CD4-positive, alpha-beta memory T cell (primary cell): Measurements from ENCODE around the gene B4GALNT4. TPM values are rescaled to one million over a fixed set of nuclear protein-coding genes. Genes with fewer than 3 reads are reported as not detected.
A peak's percentile ranks its signal among the peaks of the same experiment; 100 is the strongest.
"Not testable (repeated sequence)": the region's sequence is repeated elsewhere in the genome, so short reads cannot be mapped to it uniquely, and the experiment has no call there.

Source experiments
- CTCF ChIA-PET: fragments of 350-600 bp; sonication (Branson Sonifier 250); formaldehyde crosslinking; loops from one replicate; lab custom pipeline; 2021; ENCODE audit warnings: inconsistent platforms; ENCODE audit not compliant: partially characterized antibody; lab: Charles Lee
- POLR2A ChIA-PET: fragments of 350-600 bp; sonication (Branson Sonifier 250); formaldehyde crosslinking; loops from one replicate; lab custom pipeline; 2021; ENCODE audit not compliant: partially characterized antibody; lab: Charles Lee
- DNase-seq, 5 donors: peaks; one replicate each; pipeline versions ENCODE4 v3.0.0 to v3.0.0-alpha.2; 2020 to 2022; ENCODE audit warnings: mixed read lengths in 1 of 5
- H3K27ac ChIP-seq: one replicate; pipeline ENCODE4 v1.7.0; 2013; ENCODE audit warnings: low read depth, low read length
- H3K27me3 ChIP-seq: 2 replicates; pipeline ENCODE4 v1.7.0; 2013; ENCODE audit warnings: mild to moderate bottlenecking, low read length, moderate library complexity; ENCODE audit not compliant: insufficient read depth
- H3K36me3 ChIP-seq: 2 replicates; pipeline ENCODE4 v1.7.0; 2013; ENCODE audit warnings: mild to moderate bottlenecking, low read length, moderate library complexity; ENCODE audit not compliant: insufficient read depth
- H3K4me1 ChIP-seq: 2 replicates; pipeline ENCODE4 v1.7.0; 2013; ENCODE audit warnings: mild to moderate bottlenecking, low read length, moderate library complexity; ENCODE audit not compliant: insufficient read depth
- H3K4me3 ChIP-seq, 2 donors: one replicate each; pipeline ENCODE4 v1.7.0; 2013; ENCODE audit warnings: low read length in 2 of 2, mild to moderate bottlenecking in 1 of 2
- H3K9me3 ChIP-seq, 2 donors: one replicate each; pipeline ENCODE4 v1.7.0; 2013; ENCODE audit warnings: low read length in 2 of 2, control low read depth in 1 of 2; ENCODE audit not compliant: control insufficient read depth in 1 of 2
- H3K27ac Mint-ChIP-seq, 7 donors: one replicate each; pipeline ENCODE4 v1.8.0; 2020 to 2021; ENCODE audit warnings: mixed read lengths in 7 of 7, mild to moderate bottlenecking in 6 of 7, inconsistent platforms in 3 of 7, moderate library complexity in 3 of 7
- H3K27me3 Mint-ChIP-seq, 2 donors: one replicate each; pipeline ENCODE4 v1.8.0; 2020 to 2021; ENCODE audit warnings: mixed read lengths in 2 of 2
- H3K36me3 Mint-ChIP-seq, 2 donors: one replicate each; pipeline ENCODE4 v1.8.0; 2020 to 2021; ENCODE audit warnings: mixed read lengths in 2 of 2, inconsistent platforms in 1 of 2, mild to moderate bottlenecking in 1 of 2
- H3K4me1 Mint-ChIP-seq, 4 donors: one replicate each; pipeline ENCODE4 v1.8.0; 2020 to 2021; ENCODE audit warnings: mixed read lengths in 4 of 4, mild to moderate bottlenecking in 1 of 4
- H3K4me3 Mint-ChIP-seq, 8 donors: one replicate each; pipeline ENCODE4 v1.8.0; 2020 to 2021; ENCODE audit warnings: mixed read lengths in 8 of 8, mild to moderate bottlenecking in 7 of 8, moderate library complexity in 6 of 8, inconsistent platforms in 3 of 8
- H3K9me3 Mint-ChIP-seq, 8 donors: one replicate each; pipeline ENCODE4 v1.8.0; 2020 to 2021; ENCODE audit warnings: mixed read lengths in 8 of 8, mild to moderate bottlenecking in 5 of 8, inconsistent platforms in 3 of 8, moderate library complexity in 1 of 8
- intact Hi-C: fragments of 100-400 bp; cut with micrococcal nuclease; formaldehyde crosslinking; loops from one replicate; pipeline ENCODE4 v1.15.1; 2023
- polyA plus RNA-seq, 2 donors: library from polyadenylated mRNA; unstranded; fragments of 300-500 nt; fragmentation: Illumina TruSeq; gene quantifications; one replicate each; pipeline ENCODE4 v1.2.3, GENCODE V29; 2021
- total RNA-seq, 2 experiments: library from RNA; stranded (reverse); gene quantifications; one replicate each; pipeline ENCODE4 v1.2.3, GENCODE V29; 2021

The B4GALNT4 gene
- total RNA-seq (1 to 10 TPM; 2.2 to 2.4 TPM), polyA plus RNA-seq (not detected)

GRCh38 chr11:369336-370018, at the start of gene B4GALNT4:
TSS of gene B4GALNT4 (plus strand) at chr11:369499. CDS start at chr11:369804, 305 bp downstream.
- no peak within 1 kb of the TSS for H3K27ac ChIP-seq
- peaks cover 22% of the 10 kb centered on the region for H3K27me3 ChIP-seq
- H3K27ac Mint-ChIP-seq = peak within 1 kb of the TSS in 5 of 7 donors; percentile 61 to 91 (median 67)
- peaks cover 7 to 22% (median 13%) of the 10 kb centered on the region in 4 donors for H3K4me1 Mint-ChIP-seq
- peaks cover 15% of the 10 kb centered on the region for H3K4me1 ChIP-seq
- intact Hi-C loops = no loop called here
- no peak within 1 kb of the TSS for H3K4me3 ChIP-seq
- H3K36me3 Mint-ChIP-seq = peaks cover 0 to 5% of the 10 kb centered on the region in 2 donors
- CTCF ChIA-PET = no interaction called here
- H3K27me3 Mint-ChIP-seq = peaks cover 18 to 27% of the 10 kb centered on the region in 2 donors
- peaks cover 0 to 3% (median 0%) of the 10 kb centered on the region in 8 donors for H3K9me3 Mint-ChIP-seq
- H3K9me3 ChIP-seq = no peaks in the 10 kb centered on the region
- peak in 3 of 5 donors; percentile 21 to 55 (median 33) for DNase-seq
- POLR2A ChIA-PET = interaction anchor here (1.0 kb wide), 2 partner anchors 137 to 162 kb away, joined by 3 read pairs; partner anchors contain the start of genes BET1L and RIC8A
- H3K36me3 ChIP-seq = no peaks in the 10 kb centered on the region
- H3K4me3 Mint-ChIP-seq = peak within 1 kb of the TSS; percentile 75 to 86 (median 81)

GRCh38 chr11:319888-320273, 49.4 kb upstream of the B4GALNT4 start:
- H3K36me3 ChIP-seq, H3K27me3 Mint-ChIP-seq, H3K27me3 ChIP-seq, H3K9me3 ChIP-seq, H3K4me3 ChIP-seq, CTCF ChIA-PET, intact Hi-C loops, H3K9me3 Mint-ChIP-seq, DNase-seq: not testable (repeated sequence)
- peak overlapping the region; percentile 81 to 90 (median 86) for H3K4me3 Mint-ChIP-seq
- POLR2A ChIA-PET = interaction anchor here (1.3 kb wide), 2 partner anchors 35 to 52 kb away, joined by 5 to 6 read pairs; no protein-coding TSS in a partner anchor
- H3K4me1 Mint-ChIP-seq = peaks cover 23 to 43% (median 34%) of the 10 kb centered on the region in 4 donors
- Histone ChIP-seq H3K4me1 (peaks cover 16% of the 10 kb centered on the region), H3K27ac (peak overlapping the region; percentile 47)
- peaks cover 17 to 21% of the 10 kb centered on the region in 2 donors for H3K36me3 Mint-ChIP-seq
- peak overlapping the region; percentile 76 to 97 (median 89) for H3K27ac Mint-ChIP-seq

- H3K4me1 ChIP-seq = peaks cover 28% of the 10 kb centered on the region
- peaks cover 30 to 67% (median 47%) of the 10 kb centered on the region in 4 donors for H3K4me1 Mint-ChIP-seq
- no peak overlapping the region for H3K4me3 ChIP-seq
- peaks cover 0 to 2% of the 10 kb centered on the region in 2 donors for H3K36me3 Mint-ChIP-seq
- H3K36me3 ChIP-seq = no peaks in the 10 kb centered on the region
- H3K27ac ChIP-seq = no peak overlapping the region
- DNase-seq = no peak
- H3K9me3 Mint-ChIP-seq = peaks cover 0 to 2% (median 0%) of the 10 kb centered on the region in 8 donors
- H3K27ac Mint-ChIP-seq = peak overlapping the region in 5 of 7 donors; percentile 35 to 64 (median 53)
- H3K27me3 Mint-ChIP-seq = no peaks in the 10 kb centered on the region
- no peaks in the 10 kb centered on the region for H3K9me3 ChIP-seq
- no peaks in the 10 kb centered on the region for H3K27me3 ChIP-seq
- ChIA-PET POLR2A (interaction anchor here (0.8 to 4.5 kb wide), 3 partner anchors 8 to 31 kb away, joined by 4 to 42 read pairs (median 8); partner anchors contain the start of gene IFITM1), CTCF (interaction anchor here (1.6 kb wide), 2 partner anchors 31 kb away, joined by 5 to 6 read pairs; no protein-coding TSS in a partner anchor)
- intact Hi-C loops = no loop called here
- H3K4me3 Mint-ChIP-seq = peak overlapping the region in 1 of 8 donors; percentile 39
Observed at GRCh38 chr11:324156-324555, 45.1 kb upstream of the B4GALNT4 start.

GRCh38 chr11:324593-325517, 44.4 kb upstream of the B4GALNT4 start:
- H3K9me3 ChIP-seq, H3K36me3 ChIP-seq, H3K27me3 ChIP-seq, H3K27ac ChIP-seq, H3K4me3 ChIP-seq, H3K36me3 Mint-ChIP-seq, H3K27me3 Mint-ChIP-seq, H3K9me3 Mint-ChIP-seq, intact Hi-C loops, DNase-seq: not testable (repeated sequence)
- Mint-ChIP-seq H3K4me3 (peak overlapping the region in 6 of 8 donors; percentile 13 to 59 (median 30)), H3K27ac (peak overlapping the region; percentile 24 to 88 (median 73)), H3K4me1 (peaks cover 33 to 69% (median 49%) of the 10 kb centered on the region in 4 donors)
- H3K4me1 ChIP-seq = peaks cover 28% of the 10 kb centered on the region
- ChIA-PET CTCF (interaction anchor here (1.6 kb wide), 1 partner anchor 30 kb away, joined by 5 read pairs; no protein-coding TSS in a partner anchor), POLR2A (interaction anchor here (0.6 to 4.5 kb wide), 5 partner anchors 9 to 74 kb away, joined by 3 to 42 read pairs (median 4); partner anchors contain the start of gene IFITM1)

GRCh38 chr11:325796-326591, 43.3 kb upstream of the B4GALNT4 start:
- peaks cover 0 to 2% (median 0%) of the 10 kb centered on the region in 8 donors for H3K9me3 Mint-ChIP-seq
- no peaks in the 10 kb centered on the region for H3K27me3 Mint-ChIP-seq
- Histone ChIP-seq H3K27me3 (no peaks in the 10 kb centered on the region), H3K4me1 (peaks cover 40% of the 10 kb centered on the region), H3K27ac (peak overlapping the region; percentile 76), H3K36me3 (no peaks in the 10 kb centered on the region), H3K4me3 (no peak overlapping the region), H3K9me3 (no peaks in the 10 kb centered on the region)
- ChIA-PET CTCF (interaction anchor here (1.6 kb wide), 1 partner anchor 29 kb away, joined by 5 read pairs; no protein-coding TSS in a partner anchor), POLR2A (interaction anchor here (0.6 to 4.5 kb wide), 6 partner anchors 10 to 118 kb away, joined by 3 to 42 read pairs (median 6); partner anchors contain the start of genes BET1L, IFITM1 and RIC8A)
- intact Hi-C loops = no loop called here
- peaks cover 30 to 70% (median 51%) of the 10 kb centered on the region in 4 donors for H3K4me1 Mint-ChIP-seq
- no peak for DNase-seq
- no peaks in the 10 kb centered on the region for H3K36me3 Mint-ChIP-seq
- peak overlapping the region in 7 of 8 donors; percentile 31 to 84 (median 64) for H3K4me3 Mint-ChIP-seq
- H3K27ac Mint-ChIP-seq = peak overlapping the region; percentile 86 to 96 (median 91)

- H3K4me3 ChIP-seq = peak overlapping the region in 1 of 2 donors; percentile 37
- H3K4me3 Mint-ChIP-seq = peak overlapping the region in 7 of 8 donors; percentile 58 to 84 (median 64)
- peak overlapping the region; percentile 76 for H3K27ac ChIP-seq
- no peaks in the 10 kb centered on the region for H3K27me3 ChIP-seq
- CTCF ChIA-PET = interaction anchor here (1.5 kb wide), 1 partner anchor 15 kb away, joined by 4 read pairs; no protein-coding TSS in a partner anchor
- H3K9me3 ChIP-seq = no peaks in the 10 kb centered on the region
- POLR2A ChIA-PET = interaction anchor here (1.1 to 4.5 kb wide), 6 partner anchors 10 to 118 kb away, joined by 3 to 42 read pairs (median 6); partner anchors contain the start of genes BET1L, IFITM1, PGGHG and RIC8A
- no peaks in the 10 kb centered on the region for H3K27me3 Mint-ChIP-seq
- intact Hi-C loops = no loop called here
- H3K36me3 ChIP-seq = no peaks in the 10 kb centered on the region
- DNase-seq = no peak
- peaks cover 0 to 2% (median 0%) of the 10 kb centered on the region in 8 donors for H3K9me3 Mint-ChIP-seq
- H3K4me1 Mint-ChIP-seq = peaks cover 33 to 75% (median 56%) of the 10 kb centered on the region in 4 donors
- no peaks in the 10 kb centered on the region for H3K36me3 Mint-ChIP-seq
- peaks cover 45% of the 10 kb centered on the region for H3K4me1 ChIP-seq
- H3K27ac Mint-ChIP-seq = peak overlapping the region; percentile 86 to 96 (median 91)
Observed at GRCh38 chr11:326592-326841, 42.8 kb upstream of the B4GALNT4 start.
